Peyer's patch (tissue), 4 donors: ENCODE data around the gene TWSG1. TPM values are rescaled to one million over a fixed set of nuclear protein-coding genes. Genes with fewer than 3 reads are reported as not detected.

Experiments used
- DNase-seq, 3 donors: peaks; one replicate each; pipeline ENCODE4 v3.0.0-alpha.2; 2017 to 2019
- H3K27ac ChIP-seq, 4 donors: fragments of 200-600 bp; sonication (generic); one replicate each; pipeline ENCODE4 v1.5.1; 2016 to 2019
- H3K27me3 ChIP-seq, 2 donors: fragments of 200-600 bp; sonication (generic); one replicate each; pipeline ENCODE4 v1.5.1; 2019
- H3K36me3 ChIP-seq, 3 donors: fragments of 200-600 bp; sonication (generic); one replicate each; pipeline ENCODE4 v1.5.1; 2016 to 2019
- H3K4me1 ChIP-seq, 4 donors: fragments of 200-600 bp; sonication (generic); one replicate each; pipeline ENCODE4 v1.5.1; 2016 to 2019
- H3K4me3 ChIP-seq, 4 donors: fragments of 200-600 bp; sonication (generic); 1 replicate in 3 of 4; 2 replicates in 1 of 4; pipeline ENCODE4 v1.5.1; 2016 to 2019; ENCODE audit warnings: mild to moderate bottlenecking in 1 of 4
- H3K9me3 ChIP-seq, 4 donors: fragments of 200-600 bp; sonication (generic); one replicate each; pipeline ENCODE4 v1.5.1; 2016 to 2019; ENCODE audit warnings: mild to moderate bottlenecking in 1 of 4
- CTCF ChIP-seq, 6 experiments: fragments of 450-650 bp in 4 of 6; fragments of 200-600 bp in 2 of 6; sonication (generic) in 1 of 6; IDR thresholded peaks; one replicate each; pipeline ENCODE4 v1.5.1; 2017 to 2019; ENCODE audit warnings: antibody characterized with exemption in 6 of 6, mild to moderate bottlenecking in 3 of 6, moderate library complexity in 1 of 6
- POLR2A ChIP-seq, 2 donors: fragments of 450-650 bp; IDR thresholded peaks; one replicate each; pipeline ENCODE4 v1.5.1; 2017; ENCODE audit warnings: antibody characterized with exemption in 2 of 2, mild to moderate bottlenecking in 2 of 2, moderate library complexity in 2 of 2
- total RNA-seq, 4 donors: library from RNA; depleted of rRNA; stranded (reverse); fragments of >200 nt; gene quantifications; one replicate each; pipeline ENCODE4 v1.1.0, GENCODE V29; 2016

Gene TWSG1
- total RNA-seq, 4 donors from 2014 or later, result 7.5 to 12.4 (median 10.5) TPM

- H3K9me3 ChIP-seq, result no peaks in the 10 kb centered on the region
- TF ChIP-seq CTCF (IDR thresholded peaks at IDR 0.05), result no peak
- no peaks in the 10 kb centered on the region for H3K4me1 ChIP-seq
- no peaks in the 10 kb centered on the region for H3K27me3 ChIP-seq
- DNase-seq, result no peak
- no peak overlapping the region for H3K27ac ChIP-seq
- H3K4me3 ChIP-seq, result no peak overlapping the region
- H3K36me3 ChIP-seq, result no peaks in the 10 kb centered on the region
Observed at GRCh38 chr18:9410515-9410914, 75.9 kb downstream of the TWSG1 start.

- DNase-seq, result no peak
- Histone ChIP-seq H3K9me3 (no peaks in the 10 kb centered on the region), H3K27ac (no peak overlapping the region), H3K4me1 (no peaks in the 10 kb centered on the region), H3K36me3 (no peaks in the 10 kb centered on the region), H3K27me3 (no peaks in the 10 kb centered on the region), H3K4me3 (no peak overlapping the region)
- TF ChIP-seq CTCF (IDR thresholded peaks at IDR 0.05) (no peak), POLR2A (IDR thresholded peaks at IDR 0.05) (no peak)
Observed at GRCh38 chr18:9413576-9413975, 79.0 kb downstream of the TWSG1 start.

- no peaks in the 10 kb centered on the region for H3K4me1 ChIP-seq
- no peak for TF ChIP-seq POLR2A (IDR thresholded peaks at IDR 0.05)
- TF ChIP-seq CTCF (IDR thresholded peaks at IDR 0.05), result no peak
- no peaks in the 10 kb centered on the region for H3K36me3 ChIP-seq
- H3K9me3 ChIP-seq, result no peaks in the 10 kb centered on the region
- H3K27me3 ChIP-seq, result no peaks in the 10 kb centered on the region
- H3K27ac ChIP-seq, result no peak overlapping the region
- H3K4me3 ChIP-seq, result no peak overlapping the region
- DNase-seq, result no peak
Observed at GRCh38 chr18:9416563-9417072, 82.0 kb downstream of the TWSG1 start.

GRCh38 chr18:9417073-9417851, 82.7 kb downstream of the TWSG1 start:
- no peaks in the 10 kb centered on the region for H3K36me3 ChIP-seq
- H3K9me3 ChIP-seq, result no peaks in the 10 kb centered on the region
- no peaks in the 10 kb centered on the region for H3K27me3 ChIP-seq
- no peak for DNase-seq
- no peak overlapping the region for H3K27ac ChIP-seq
- H3K4me3 ChIP-seq, result no peak overlapping the region
- no peaks in the 10 kb centered on the region for H3K4me1 ChIP-seq
- TF ChIP-seq CTCF (IDR thresholded peaks at IDR 0.05) (no peak), POLR2A (IDR thresholded peaks at IDR 0.05) (no peak)

- TF ChIP-seq POLR2A (IDR thresholded peaks at IDR 0.05) (no peak), CTCF (IDR thresholded peaks at IDR 0.05) (no peak)
- Histone ChIP-seq H3K36me3 (no peaks in the 10 kb centered on the region), H3K27ac (no peak overlapping the region), H3K27me3 (no peaks in the 10 kb centered on the region), H3K4me3 (no peak overlapping the region), H3K9me3 (no peaks in the 10 kb centered on the region), H3K4me1 (no peaks in the 10 kb centered on the region)
- no peak for DNase-seq
Observed at GRCh38 chr18:9418047-9418690, 83.6 kb downstream of the TWSG1 start.
